Measurements from ENCODE around the gene PACC1. TPM values are rescaled to one million over a fixed set of nuclear protein-coding genes. Genes with fewer than 3 reads are reported as not detected.
A peak's percentile ranks its signal among the peaks of the same experiment; 100 is the strongest.

The PACC1 gene
- polyA plus RNA-seq, 2 of the 4 experiments (the other 2 are of a cell fraction) = 11.9 to 19.6 TPM

- no peak for FAIRE-seq
- peaks cover 17% of the 10 kb centered on the region for H3K4me1 ChIP-seq
- no peak for DNase-seq (ENCODE audit: low read depth in 1 of 2, low spot score in 1 of 2)
- TF ChIP-seq NFE2L2 (conservative IDR thresholded peaks at IDR 0.05; ENCODE audit: low read length) = no peak
- no peak for TF ChIP-seq MYC (IDR thresholded peaks at IDR 0.05; ENCODE audit: borderline replicate concordance, low read length)
- TF ChIP-seq REST (IDR thresholded peaks at IDR 0.05) = no peak
- no peak for TF ChIP-seq HDAC2 (IDR thresholded peaks at IDR 0.05)
- TF ChIP-seq ZC3H11A (IDR thresholded peaks at IDR 0.05) = no peak
- TF ChIP-seq HES2 (IDR thresholded peaks at IDR 0.05) = no peak
- no peak for TF ChIP-seq TFCP2L1 (CRISPR knock-in tag; IDR thresholded peaks at IDR 0.05)
- no peak for TF ChIP-seq RAD21 (conservative IDR thresholded peaks at IDR 0.05 in 1 of 2, IDR thresholded peaks at IDR 0.05 in 1 of 2)
- no peak for TF ChIP-seq GATA3 (IDR thresholded peaks at IDR 0.05; ENCODE audit: borderline replicate concordance)
- no peak for TF ChIP-seq TP53 (CRISPR knock-in tag; IDR thresholded peaks at IDR 0.05)
- no peak for TF ChIP-seq RNF2 (IDR thresholded peaks at IDR 0.05; ENCODE audit: borderline replicate concordance, low read depth)
- TF ChIP-seq ATOH8 (CRISPR knock-in tag; IDR thresholded peaks at IDR 0.05; ENCODE audit: low read depth) = no peak
- no peak for ATAC-seq
- POLR2A ChIA-PET = interaction anchor here (1.0 kb wide), 1 partner anchor 751 kb away, joined by 4 read pairs; no protein-coding TSS in a partner anchor
- H3K27ac ChIP-seq = no peak overlapping the region
- CTCF ChIA-PET = interaction anchor here (1.4 to 7.2 kb wide), 4 partner anchors 10 to 397 kb away, joined by 4 to 46 read pairs (median 6); partner anchors contain the start of genes DTL and INTS7
- H3K4me3 ChIP-seq = no peak overlapping the region
- H3K4me2 ChIP-seq = peak overlapping the region; percentile 89; the same call in 2 of the 3 replicates
- H3K9me3 ChIP-seq = no peaks in the 10 kb centered on the region
- WGBS (ENCODE audit: missing lambda C conversion rate) = 93% methylated on average over 9 of the region's 9 CpGs
These were observed 17.0 kb upstream of the PACC1 start for GRCh38 chr1:212431644-212432043.

GRCh38 chr1:212430955-212431394, 16.3 kb upstream of the PACC1 start:
- ChIA-PET CTCF (interaction anchor here (1.7 kb wide), 2 partner anchors 25 to 396 kb away, joined by 7 to 8 read pairs; partner anchors contain the start of genes DTL and INTS7), POLR2A (no interaction called here)
- H3K4me1 ChIP-seq = peaks cover 17% of the 10 kb centered on the region
- H3K27ac ChIP-seq = no peak overlapping the region
- H3K9me3 ChIP-seq = no peaks in the 10 kb centered on the region
- ATAC-seq (no peak), FAIRE-seq (no peak), DNase-seq (ENCODE audit: low read depth in 1 of 2, low spot score in 1 of 2) (no peak)
- H3K4me2 ChIP-seq = no peak overlapping the region
- no peak overlapping the region for H3K4me3 ChIP-seq
- whole genome bisulfite sequencing (ENCODE audit: missing lambda C conversion rate) = 87% methylated on average over 3 of the region's 3 CpGs
- TF ChIP-seq ELK1 (IDR thresholded peaks at IDR 0.05; ENCODE audit: low read depth, low read length) (no peak), PHF8 (IDR thresholded peaks at IDR 0.05; ENCODE audit: borderline replicate concordance, low read depth) (no peak), REST (IDR thresholded peaks at IDR 0.05) (no peak), JUN (IDR thresholded peaks at IDR 0.05) (no peak), CBX8 (IDR thresholded peaks at IDR 0.05) (no peak), GATA3 (IDR thresholded peaks at IDR 0.05; ENCODE audit: borderline replicate concordance) (no peak), E2F6 (IDR thresholded peaks at IDR 0.05; ENCODE audit: borderline replicate concordance, low read depth) (no peak), FOSB (CRISPR knock-in tag; IDR thresholded peaks at IDR 0.05) (no peak), RAD21 (conservative IDR thresholded peaks at IDR 0.05 in 1 of 2, IDR thresholded peaks at IDR 0.05 in 1 of 2) (no peak), RFX5 (IDR thresholded peaks at IDR 0.05) (no peak), MAFK (IDR thresholded peaks at IDR 0.05; ENCODE audit: partially characterized antibody) (no peak), NFE2L2 (conservative IDR thresholded peaks at IDR 0.05; ENCODE audit: low read length) (no peak), POLR2A (IDR thresholded peaks at IDR 0.05; ENCODE audit: low read length) (no peak), NR3C1 (IDR thresholded peaks at IDR 0.05) (no peak), HES2 (IDR thresholded peaks at IDR 0.05) (no peak), CTCF (IDR thresholded peaks at IDR 0.05) (no peak), SREBF2 (IDR thresholded peaks at IDR 0.05) (no peak)

Data from A549 (cell line).